HepG2 (cell line): ENCODE data around the gene NPHP4. TPM values are rescaled to one million over a fixed set of nuclear protein-coding genes. Genes with fewer than 3 reads are reported as not detected.

ENCODE experiments used
- ATAC-seq: fragments of 200-7000 bp; cut with Tn5 transposase; 3 replicates; pipeline ENCODE4 v1.9.1; 2020; ENCODE audit warnings: mild to moderate bottlenecking, moderate library complexity
- BruUV-seq: library from RNA; stranded (reverse); fragments of 400-500 nt; replicated peaks from 2 replicates; lab custom pipeline; 2021; lab: Mats Ljungman, UMichigan
- CTCF ChIA-PET: fragments of 300-600 bp; formaldehyde crosslinking; extraction: SDS; loops from one replicate; lab custom pipeline; 2021; ENCODE audit warnings: low total read pairs, inconsistent platforms, low intra/inter-chr PET ratio; lab: Yijun Ruan, JAX
- POLR2A ChIA-PET: fragments of 350-600 bp; sonication (Branson Sonifier 250); formaldehyde crosslinking; loops from one replicate; lab custom pipeline; 2020; ENCODE audit warnings: antibody characterized with exemption, inconsistent platforms; lab: Yijun Ruan, JAX
- DNase-seq: peaks from one replicate; pipeline ENCODE4 v3.0.0-alpha.2; 2015; ENCODE audit warnings: low spot score
- FAIRE-seq: peaks from 3 replicates; lab custom pipeline; 2011; peaks lifted over from hg19 to GRCh38; lab: Jason Lieb, UNC
- H2AFZ ChIP-seq: one replicate; pipeline ENCODE4 v1.6.1; 2011; ENCODE audit warnings: low read length, inconsistent platforms
- H3K27ac ChIP-seq: fragments of 300-600 bp; 3 replicates; pipeline ENCODE4 v1.8.0; 2011; ENCODE audit warnings: mixed run types, mild to moderate bottlenecking, mixed read lengths, low read length, inconsistent platforms; ENCODE audit not compliant: insufficient read depth; ENCODE audit errors: extremely low read length
- H3K27me3 ChIP-seq, 2 experiments: fragments of 200-600 bp in 1 of 2; 2 replicates in 1 of 2; 3 replicates in 1 of 2; pipeline versions ENCODE4 v1.6.0 to v1.8.0; 2011; ENCODE audit warnings: low read length in 2 of 2, mild to moderate bottlenecking in 2 of 2, moderate library complexity in 2 of 2, inconsistent platforms in 1 of 2; ENCODE audit not compliant: insufficient read depth in 2 of 2, control insufficient read depth in 1 of 2
- H3K36me3 ChIP-seq, 2 experiments: fragments of 200-600 bp in 1 of 2; replicated peaks in 1 of 2; 2 replicates in 1 of 2; 3 replicates in 1 of 2; pipeline versions ENCODE4 v1.5.1 to v1.8.0; 2011; ENCODE audit warnings: low read length in 2 of 2, inconsistent platforms in 1 of 2; ENCODE audit not compliant: insufficient read depth in 2 of 2, control insufficient read depth in 1 of 2
- H3K4me1 ChIP-seq: 2 replicates; pipeline ENCODE4 v1.5.1; 2012; ENCODE audit warnings: low read length, inconsistent platforms; ENCODE audit not compliant: insufficient read depth
- H3K4me2 ChIP-seq: 2 replicates; pipeline ENCODE4 v1.6.0; 2011; ENCODE audit warnings: low read depth, low read length, inconsistent platforms
- H3K4me3 ChIP-seq, 3 experiments: fragments of 200-600 bp in 1 of 3; sonication (generic), shearing (Covaris generic) in 1 of 3; replicated peaks in 1 of 3; 2 replicates each; pipeline ENCODE4 v1.5.1; 2011 to 2016; ENCODE audit warnings: low read length in 3 of 3, inconsistent platforms in 2 of 3, low read depth in 2 of 3, mild to moderate bottlenecking in 2 of 3, control low read depth in 1 of 3, mixed read lengths in 1 of 3; ENCODE audit not compliant: insufficient read depth in 1 of 3
- H3K79me2 ChIP-seq: one replicate; pipeline ENCODE4 v1.6.1; 2011; ENCODE audit warnings: low read length, inconsistent platforms; ENCODE audit not compliant: insufficient read depth
- H3K9ac ChIP-seq: 2 replicates; pipeline ENCODE4 v1.6.0; 2011; ENCODE audit warnings: mild to moderate bottlenecking, low read depth, low read length, inconsistent platforms; ENCODE audit not compliant: insufficient read depth
- H3K9me3 ChIP-seq: 2 replicates; pipeline ENCODE4 v1.5.1; 2012; ENCODE audit warnings: mild to moderate bottlenecking, low read length
- H4K20me1 ChIP-seq: 2 replicates; pipeline ENCODE4 v1.6.0; 2011; ENCODE audit warnings: inconsistent platforms, mild to moderate bottlenecking, low read length, moderate library complexity; ENCODE audit not compliant: insufficient read depth
- GFI1 ChIP-seq: sonication (generic); formaldehyde crosslinking; IDR thresholded peaks from 2 replicates; pipeline ENCODE4 v1.5.0; 2020; ENCODE audit warnings: missing genetic modification reagents, mild to moderate bottlenecking, borderline replicate concordance
- HIVEP1 ChIP-seq: sonication (generic); formaldehyde crosslinking; IDR thresholded peaks from 2 replicates; pipeline ENCODE4 v1.4.0; 2020; ENCODE audit warnings: mild to moderate bottlenecking, missing genetic modification reagents
- MTF2 ChIP-seq: sonication (generic); formaldehyde crosslinking; IDR thresholded peaks from 2 replicates; pipeline ENCODE4 v1.5.0; 2020; ENCODE audit warnings: missing genetic modification reagents, borderline replicate concordance
- PITX1 ChIP-seq: sonication (generic); formaldehyde crosslinking; IDR thresholded peaks from 2 replicates; pipeline ENCODE4 v1.5.1; 2020; ENCODE audit warnings: mild to moderate bottlenecking, missing genetic modification reagents
- THAP7 ChIP-seq: sonication (generic); formaldehyde crosslinking; IDR thresholded peaks from 2 replicates; pipeline ENCODE4 v1.8.1; 2023; ENCODE audit warnings: mild to moderate bottlenecking, missing genetic modification reagents
- ZNF615 ChIP-seq: sonication (generic); formaldehyde crosslinking; IDR thresholded peaks from 2 replicates; pipeline ENCODE4 v1.5.0; 2020; ENCODE audit warnings: mild to moderate bottlenecking, missing genetic modification reagents, borderline replicate concordance
- ZSCAN30 ChIP-seq: sonication (generic); formaldehyde crosslinking; IDR thresholded peaks from 2 replicates; pipeline ENCODE4 v1.5.0; 2020; ENCODE audit warnings: mild to moderate bottlenecking, missing genetic modification reagents
- WGBS: methylation state at CpG from one replicate; pipeline ENCODE4 v1.1.6; 2017; ENCODE audit warnings: low lambda C conversion rate; 5-methylcytosine and 5-hydroxymethylcytosine counted together
- in situ Hi-C: cut with HindIII; loops from 2 replicates; pipeline ENCODE4 v1.10.0; 2017; ENCODE audit warnings: low pct_unique_long_range_greater_than_20kb; ENCODE audit not compliant: extremely low pct_ligation_motif_present
- intact Hi-C: fragments of 100-400 bp; cut with micrococcal nuclease; formaldehyde crosslinking; loops from one replicate; pipeline ENCODE4 v1.10.0; 2022; ENCODE audit not compliant: unreplicated experiment
- polyA plus RNA-seq, 8 experiments: library from polyadenylated mRNA; depleted of rRNA in 3 of 8; stranded (reverse) in 7 of 8; unstranded in 1 of 8; fragments of >200 nt; fragmentation: Illumina TruSeq in 4 of 8; extraction: Trizol in 4 of 8; gene quantifications; 2 replicates each; pipeline versions ENCODE4 v1.2.1 to v1.2.3, GENCODE V29; 2011 to 2016; ENCODE audit warnings: low read depth in 4 of 8, missing spikeins in 1 of 8, mixed read lengths in 1 of 8; ENCODE audit not compliant: insufficient read depth in 1 of 8
- total RNA-seq, 5 experiments: library from RNA; depleted of rRNA; stranded (reverse); fragments of >200 nt; fragmentation: Illumina TruSeq; extraction: Trizol; gene quantifications; 2 replicates each; pipeline ENCODE4 v1.2.3, GENCODE V29; 2016; ENCODE audit warnings: low read depth in 1 of 5
- TF ChIP-seq, protein P1 (sequence below): sonication (generic); formaldehyde crosslinking; IDR thresholded peaks from 2 replicates; pipeline ENCODE4 v1.5.1; 2020; ENCODE audit warnings: mild to moderate bottlenecking, missing genetic modification reagents, moderate library complexity

NPHP4 gene
- total and polyA plus RNA-seq, 2 of the 13 experiments (the other 11 are each of a cell fraction or from before 2014, with no cell fraction given): 4.4 to 6.8 TPM

- TF ChIP-seq, protein P1, sequence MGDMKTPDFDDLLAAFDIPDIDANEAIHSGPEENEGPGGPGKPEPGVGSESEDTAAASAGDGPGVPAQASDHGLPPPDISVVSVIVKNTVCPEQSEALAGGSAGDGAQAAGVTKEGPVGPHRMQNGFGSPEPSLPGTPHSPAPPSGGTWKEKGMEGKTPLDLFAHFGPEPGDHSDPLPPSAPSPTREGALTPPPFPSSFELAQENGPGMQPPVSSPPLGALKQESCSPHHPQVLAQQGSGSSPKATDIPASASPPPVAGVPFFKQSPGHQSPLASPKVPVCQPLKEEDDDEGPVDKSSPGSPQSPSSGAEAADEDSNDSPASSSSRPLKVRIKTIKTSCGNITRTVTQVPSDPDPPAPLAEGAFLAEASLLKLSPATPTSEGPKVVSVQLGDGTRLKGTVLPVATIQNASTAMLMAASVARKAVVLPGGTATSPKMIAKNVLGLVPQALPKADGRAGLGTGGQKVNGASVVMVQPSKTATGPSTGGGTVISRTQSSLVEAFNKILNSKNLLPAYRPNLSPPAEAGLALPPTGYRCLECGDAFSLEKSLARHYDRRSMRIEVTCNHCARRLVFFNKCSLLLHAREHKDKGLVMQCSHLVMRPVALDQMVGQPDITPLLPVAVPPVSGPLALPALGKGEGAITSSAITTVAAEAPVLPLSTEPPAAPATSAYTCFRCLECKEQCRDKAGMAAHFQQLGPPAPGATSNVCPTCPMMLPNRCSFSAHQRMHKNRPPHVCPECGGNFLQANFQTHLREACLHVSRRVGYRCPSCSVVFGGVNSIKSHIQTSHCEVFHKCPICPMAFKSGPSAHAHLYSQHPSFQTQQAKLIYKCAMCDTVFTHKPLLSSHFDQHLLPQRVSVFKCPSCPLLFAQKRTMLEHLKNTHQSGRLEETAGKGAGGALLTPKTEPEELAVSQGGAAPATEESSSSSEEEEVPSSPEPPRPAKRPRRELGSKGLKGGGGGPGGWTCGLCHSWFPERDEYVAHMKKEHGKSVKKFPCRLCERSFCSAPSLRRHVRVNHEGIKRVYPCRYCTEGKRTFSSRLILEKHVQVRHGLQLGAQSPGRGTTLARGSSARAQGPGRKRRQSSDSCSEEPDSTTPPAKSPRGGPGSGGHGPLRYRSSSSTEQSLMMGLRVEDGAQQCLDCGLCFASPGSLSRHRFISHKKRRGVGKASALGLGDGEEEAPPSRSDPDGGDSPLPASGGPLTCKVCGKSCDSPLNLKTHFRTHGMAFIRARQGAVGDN (CRISPR knock-in tag): no peak
- TF ChIP-seq ZSCAN30 (CRISPR knock-in tag) (no peak), THAP7 (no peak)
Observed at GRCh38 chr1:5839161-5839880, 152.9 kb downstream of the NPHP4 start (continued).

DNA sequence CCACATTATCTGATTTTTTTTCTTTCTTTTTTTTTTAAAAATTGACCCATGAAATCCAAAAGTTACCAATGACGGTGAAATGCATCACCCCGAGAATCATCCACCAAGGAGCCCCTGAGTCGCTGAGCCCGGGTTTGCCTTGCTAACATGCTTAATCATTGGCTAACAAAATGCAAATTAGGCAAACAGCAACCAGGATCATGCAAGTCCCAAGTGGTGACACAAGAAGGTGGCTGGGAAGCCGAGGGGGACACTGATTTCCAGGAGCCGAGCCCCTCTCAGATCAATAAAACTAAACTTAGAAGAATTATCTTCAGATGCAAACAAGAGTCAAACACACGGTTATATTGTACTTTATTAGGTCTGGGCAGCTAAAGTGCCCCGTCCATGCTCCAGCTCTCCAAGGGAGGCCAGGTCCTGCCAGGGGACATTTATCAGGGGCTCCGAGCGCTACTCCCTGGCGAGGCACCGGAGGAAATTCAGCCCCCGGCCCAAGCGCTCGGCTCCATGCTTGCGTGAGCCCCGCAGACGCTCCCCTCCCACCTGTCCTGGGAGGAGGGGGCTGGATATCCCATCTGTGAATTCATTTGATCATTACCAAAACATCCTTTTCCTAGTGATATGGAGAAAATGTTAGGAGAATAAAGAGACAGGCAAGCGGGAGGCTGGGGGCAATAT lies 154.1 kb downstream of the NPHP4 start:
- Histone ChIP-seq H3K4me3 (no peak overlapping the region), H3K79me2 (no peaks in the 10 kb centered on the region), H2AFZ (no peak overlapping the region), H3K27me3 (peaks cover 10 to 91% of the 10 kb centered on the region in 2 experiments), H3K36me3 (no peaks in the 10 kb centered on the region), H3K9me3 (no peaks in the 10 kb centered on the region), H3K27ac (no peak overlapping the region), H4K20me1 (no peaks in the 10 kb centered on the region), H3K4me2 (no peak overlapping the region), H3K4me1 (no peaks in the 10 kb centered on the region), H3K9ac (no peak overlapping the region)
- ATAC-seq (no peak), FAIRE-seq (no peak), DNase-seq (no peak)
- intact Hi-C loops: no loop called here
- in situ Hi-C loops: no loop called here
- no TSS peak for BruUV-seq
- ChIA-PET POLR2A (no interaction called here), CTCF (no interaction called here)
- TF ChIP-seq PITX1 (no peak), ZNF615 (CRISPR knock-in tag) (no peak), HIVEP1 (CRISPR knock-in tag) (no peak), GFI1 (CRISPR knock-in tag) (no peak), MTF2 (CRISPR knock-in tag) (no peak)
- 15% methylated on average over 12 of the region's 19 CpGs for WGBS
